ENCODE measurements around the gene EFL1.

The EFL1 gene

GRCh38 chr15:82186719-82187406 lies 75.7 kb downstream of the EFL1 start:
- intact Hi-C loops (cut with DNase I; ENCODE audit: low total_unique reads) = no loop called here

GRCh38 chr15:82186161-82186560 lies 76.4 kb downstream of the EFL1 start:
- TF ChIP-seq CTCF (IDR thresholded peaks at IDR 0.05) = no peak
- Histone ChIP-seq H3K4me1 (peaks cover 0 to 23% (median 20%) of the 10 kb centered on the region in 4 donors), H3K27me3 (no peaks in the 10 kb centered on the region), H3K27ac (no peak overlapping the region), H3K36me3 (no peaks in the 10 kb centered on the region), H3K9me3 (no peaks in the 10 kb centered on the region), H3K4me3 (no peak overlapping the region)
- DNase-seq = no peak
- intact Hi-C loops (cut with DNase I; ENCODE audit: low total_unique reads) = no loop called here

More at GRCh38 chr15:82186719-82187406, 75.7 kb downstream of the EFL1 start:
- Histone ChIP-seq H3K36me3 (no peaks in the 10 kb centered on the region), H3K4me3 (no peak overlapping the region), H3K9me3 (no peaks in the 10 kb centered on the region), H3K4me1 (peaks cover 0 to 23% (median 20%) of the 10 kb centered on the region in 4 donors), H3K27me3 (no peaks in the 10 kb centered on the region), H3K27ac (no peak overlapping the region)
- DNase-seq = no peak
- no peak for TF ChIP-seq CTCF (IDR thresholded peaks at IDR 0.05)

- Histone ChIP-seq H3K4me1 (peaks cover 0 to 23% (median 20%) of the 10 kb centered on the region in 4 donors), H3K27me3 (no peaks in the 10 kb centered on the region), H3K4me3 (no peak overlapping the region), H3K27ac (no peak overlapping the region), H3K36me3 (no peaks in the 10 kb centered on the region), H3K9me3 (no peaks in the 10 kb centered on the region)
- intact Hi-C loops (cut with DNase I; ENCODE audit: low total_unique reads) = no loop called here
- TF ChIP-seq CTCF (IDR thresholded peaks at IDR 0.05) = no peak
- DNase-seq = no peak
Measured at GRCh38 chr15:82184776-82185175, 77.8 kb downstream of the EFL1 start.

GRCh38 chr15:82184355-82184754 lies 78.2 kb downstream of the EFL1 start:
- no peaks in the 10 kb centered on the region for H3K36me3 ChIP-seq
- intact Hi-C loops (cut with DNase I; ENCODE audit: low total_unique reads) = no loop called here
- no peak for TF ChIP-seq CTCF (IDR thresholded peaks at IDR 0.05)
- no peak overlapping the region for H3K27ac ChIP-seq
- no peak for DNase-seq
- H3K4me3 ChIP-seq = no peak overlapping the region
- no peaks in the 10 kb centered on the region for H3K27me3 ChIP-seq
- H3K4me1 ChIP-seq = peaks cover 0 to 23% (median 20%) of the 10 kb centered on the region in 4 donors
- no peaks in the 10 kb centered on the region for H3K9me3 ChIP-seq

GRCh38 chr15:82183121-82184031 lies 79.2 kb downstream of the EFL1 start:
- Histone ChIP-seq H3K27ac (no peak overlapping the region), H3K4me3 (no peak overlapping the region), H3K27me3 (no peaks in the 10 kb centered on the region), H3K36me3 (no peaks in the 10 kb centered on the region), H3K4me1 (peaks cover 0 to 25% (median 20%) of the 10 kb centered on the region in 4 donors), H3K9me3 (no peaks in the 10 kb centered on the region)
- no peak for DNase-seq
- intact Hi-C loops (cut with DNase I; ENCODE audit: low total_unique reads) = no loop called here
- TF ChIP-seq CTCF (IDR thresholded peaks at IDR 0.05) = no peak
